ENCODE data around the gene OR8B4.
A peak's percentile ranks its signal among the peaks of the same experiment; 100 is the strongest.
"Not testable (repeated sequence)": the region's sequence is repeated elsewhere in the genome, so short reads cannot be mapped to it uniquely, and the experiment has no call there.

Gene OR8B4

DNA sequence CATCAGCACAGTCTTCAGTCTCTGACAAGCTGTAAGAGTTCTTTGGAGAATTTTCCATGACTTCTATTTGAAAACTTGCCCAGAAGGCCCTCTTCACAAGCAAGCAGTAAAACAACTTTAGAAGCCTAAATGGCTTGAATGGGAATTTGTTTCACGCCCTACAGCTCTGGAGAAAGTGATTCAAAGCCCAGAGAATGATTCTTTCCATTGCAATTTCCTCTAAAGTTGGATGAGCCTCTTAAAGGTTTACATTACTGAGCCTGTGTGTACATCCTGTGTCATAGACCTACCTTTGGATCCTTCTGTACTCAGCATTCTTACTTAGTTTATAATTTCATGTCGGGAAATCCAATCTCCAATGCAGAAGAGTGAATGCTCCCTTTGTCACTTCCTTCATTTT, 19.1 kb downstream of the OR8B4 start:
- no peak for DNase-seq (ENCODE audit: low read depth)

DNA sequence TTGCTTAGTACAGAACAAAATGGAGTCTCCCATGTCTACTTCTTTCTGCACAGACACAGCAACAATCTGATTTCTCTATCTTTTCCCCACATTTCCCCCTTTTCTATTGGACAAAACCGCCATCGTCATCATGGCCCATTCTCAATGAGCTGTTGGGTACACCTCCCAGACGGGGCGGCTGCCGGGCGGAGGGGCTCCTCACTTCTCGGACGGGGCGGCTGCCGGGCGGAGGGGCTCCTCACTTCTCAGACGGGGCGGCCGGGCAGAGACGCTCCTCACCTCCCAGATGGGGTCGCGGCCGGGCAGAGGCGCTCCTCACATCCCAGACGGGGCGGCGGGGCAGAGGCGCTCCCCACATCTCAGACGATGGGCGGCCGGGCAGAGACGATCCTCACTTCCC, 21.5 kb downstream of the OR8B4 start:
- DNase-seq (ENCODE audit: low read depth): not testable (repeated sequence)

DNA sequence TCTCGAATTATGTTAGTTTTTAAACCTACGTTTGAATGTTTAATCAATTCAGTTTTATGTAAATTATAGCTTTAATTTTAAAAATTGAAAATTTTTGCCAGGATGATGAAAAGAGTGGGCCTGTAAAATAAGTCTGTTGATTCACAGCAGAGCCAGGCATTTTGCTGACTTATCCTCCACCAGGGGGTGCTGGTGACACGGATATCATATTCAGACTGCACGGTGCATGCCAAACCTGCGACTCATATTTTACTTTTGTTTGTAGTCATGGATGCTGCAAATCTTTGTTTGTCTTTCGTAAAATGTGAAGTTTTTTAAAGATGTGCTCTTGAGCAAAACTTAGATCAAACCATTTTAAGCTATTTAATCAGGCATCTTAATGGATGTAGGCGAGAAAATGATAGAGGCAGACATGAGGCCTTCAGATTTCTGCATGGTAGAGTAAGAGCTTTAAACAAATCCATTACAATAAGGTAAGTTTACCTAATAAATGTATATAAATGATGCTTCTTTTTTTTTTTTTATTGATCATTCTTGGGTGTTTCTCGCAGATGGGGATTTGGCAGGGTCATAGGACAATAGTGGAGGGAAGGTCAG, 22.2 kb downstream of the OR8B4 start:
- peak; percentile 72 for DNase-seq (ENCODE audit: low read depth)

DNA sequence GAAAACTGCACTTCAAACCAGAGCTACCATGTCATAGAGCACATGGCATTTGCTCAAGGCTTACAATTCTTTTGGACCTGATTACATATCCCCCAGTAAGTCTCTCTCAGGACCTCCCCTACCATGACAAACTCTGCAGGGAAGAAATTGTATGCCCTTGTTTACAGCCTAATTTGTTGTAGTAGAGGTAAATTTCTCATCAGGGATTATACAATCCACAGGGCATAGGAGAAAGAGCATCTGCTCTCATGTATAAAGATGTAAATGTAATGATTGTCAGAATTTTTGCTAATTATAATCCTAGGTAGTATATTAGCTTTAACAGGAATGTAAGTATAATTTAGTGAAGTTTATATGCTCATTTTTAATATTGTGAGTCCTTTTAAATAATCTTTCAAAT, 25.7 kb downstream of the OR8B4 start, which contains the start of gene OR8B3:
TSS of gene OR8B3 (minus strand) at position 101 of the 400 bp plus-strand sequence. CDS start 1,673 bp downstream, outside the sequence.
- no peak for DNase-seq (ENCODE audit: low read depth)

DNA sequence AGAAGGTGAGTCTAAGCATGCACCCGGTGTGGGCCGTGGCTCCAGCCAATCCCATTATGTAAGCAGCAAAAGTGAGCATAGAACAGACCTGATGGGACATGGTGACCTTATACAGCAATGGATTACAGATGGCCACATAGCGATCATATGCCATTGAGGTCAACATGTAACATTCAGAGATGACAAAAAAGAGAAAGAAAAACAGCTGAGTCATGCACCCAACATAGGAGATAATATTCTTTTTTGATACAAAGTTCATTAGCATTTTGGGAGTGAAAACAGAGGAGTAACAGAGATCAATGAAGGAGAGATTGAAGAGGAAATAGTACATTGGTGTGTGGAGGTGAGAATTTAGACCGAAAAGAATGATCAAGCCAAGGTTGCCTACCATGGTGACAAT, 27.8 kb downstream of the OR8B4 start:
- DNase-seq (ENCODE audit: low read depth): not testable (repeated sequence)

DNA sequence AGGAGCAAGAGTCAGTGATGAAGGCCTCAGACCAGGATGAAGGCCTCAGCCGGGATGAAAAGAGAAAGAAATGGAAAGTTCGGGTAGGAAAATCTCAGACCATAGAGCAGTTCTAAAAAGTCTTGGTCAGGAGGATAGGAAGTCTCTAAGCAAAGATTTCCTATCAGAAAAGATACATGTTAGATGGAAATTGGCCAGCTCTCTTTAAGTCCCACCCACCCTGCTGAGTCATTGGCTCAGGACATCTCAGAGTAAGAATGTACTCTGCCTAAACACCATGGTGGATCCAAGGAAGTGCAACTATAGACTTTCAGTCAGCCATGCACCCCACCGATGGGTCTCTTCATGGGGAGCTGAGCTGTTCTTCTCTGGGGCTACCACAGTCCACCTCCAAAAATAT, 30.3 kb downstream of the OR8B4 start:
- DNase-seq (ENCODE audit: low read depth): peak; percentile 2

DNA sequence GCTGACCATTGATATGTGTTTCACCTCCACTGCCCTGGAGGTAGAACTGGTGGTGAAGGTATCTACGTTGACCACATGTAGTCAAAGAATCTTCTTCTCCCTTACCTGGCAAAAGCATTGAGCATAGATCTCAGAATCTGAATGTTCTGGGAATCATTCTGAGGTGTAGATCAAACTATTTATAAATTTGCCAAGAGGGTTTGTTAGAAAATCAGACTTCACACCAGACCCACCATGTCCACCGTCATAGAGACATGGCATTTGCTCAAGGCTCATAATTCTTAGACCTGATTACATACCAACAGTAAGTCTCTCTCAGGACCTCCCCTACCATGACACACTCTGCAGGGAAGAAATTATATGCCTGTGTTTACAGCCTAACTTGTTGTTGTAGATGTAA, 40.3 kb downstream of the OR8B4 start, which contains the start of gene OR8B2:
TSS of gene OR8B2 (minus strand) at position 101 of the 400 bp plus-strand sequence. CDS start 1,156 bp downstream, outside the sequence.
- no peak for DNase-seq (ENCODE audit: low read depth)

DNA sequence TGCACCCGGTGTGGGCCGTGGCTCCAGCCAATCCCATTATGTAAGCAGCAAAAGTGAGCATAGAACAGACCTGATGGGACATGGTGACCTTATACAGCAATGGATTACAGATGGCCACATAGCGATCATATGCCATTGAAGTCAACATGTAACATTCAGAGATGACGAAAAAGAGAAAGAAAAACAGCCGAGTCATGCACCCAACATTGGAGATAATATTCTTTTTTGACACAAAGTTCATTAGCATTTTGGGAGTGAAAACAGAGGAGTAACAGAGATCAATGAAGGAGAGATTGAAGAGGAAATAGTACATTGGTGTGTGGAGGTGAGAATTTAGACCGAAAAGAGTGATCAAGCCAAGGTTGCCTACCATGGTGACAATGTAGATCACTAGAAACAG, 41.8 kb downstream of the OR8B4 start:
- DNase-seq (ENCODE audit: low read depth): not testable (repeated sequence)

DNA sequence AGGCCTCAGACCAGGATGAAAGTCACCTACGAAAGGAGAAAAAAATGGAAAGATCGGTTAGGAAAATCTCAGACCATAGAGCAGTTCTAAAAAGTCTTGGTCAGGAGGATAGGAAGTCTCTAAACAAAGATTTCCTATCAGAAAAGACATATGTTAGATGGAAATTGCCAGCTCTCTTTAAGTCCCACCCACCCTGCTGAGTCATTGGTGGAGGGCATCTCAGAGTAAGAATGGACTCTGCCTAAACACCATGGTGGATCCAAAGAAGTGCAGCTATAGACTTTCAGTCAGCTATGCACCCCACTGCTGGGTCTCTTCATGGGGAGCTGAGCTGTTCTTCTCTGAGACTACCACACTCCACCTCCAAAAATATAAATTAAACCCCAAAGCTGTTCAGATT, 44.1 kb downstream of the OR8B4 start:
- DNase-seq (ENCODE audit: low read depth): no peak

DNA sequence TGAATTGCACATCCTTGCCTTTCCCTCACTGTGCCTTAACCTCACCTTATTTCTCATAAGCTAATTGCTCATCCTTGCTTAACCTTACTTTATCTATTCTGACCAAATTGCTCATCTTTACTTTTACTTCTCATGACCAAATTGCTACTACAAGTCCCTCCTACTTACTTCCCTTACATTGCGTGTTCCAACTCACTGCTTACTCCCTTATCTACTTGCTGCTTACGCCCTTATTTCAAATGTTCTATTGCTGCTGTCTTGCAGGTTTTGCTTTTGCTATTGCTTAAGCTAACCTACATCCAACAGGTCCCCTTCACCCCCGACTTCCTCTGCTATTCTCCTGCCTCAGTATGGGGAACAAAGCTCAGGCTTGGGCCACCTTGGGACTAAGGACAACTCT, 48.4 kb downstream of the OR8B4 start:
- DNase-seq (ENCODE audit: low read depth): no peak

Measured in fibroblast of the conjunctiva (primary cell).